Measurements from ENCODE around the gene PRR5L.
A peak's percentile ranks its signal among the peaks of the same experiment; 100 is the strongest.

The PRR5L gene

DNA sequence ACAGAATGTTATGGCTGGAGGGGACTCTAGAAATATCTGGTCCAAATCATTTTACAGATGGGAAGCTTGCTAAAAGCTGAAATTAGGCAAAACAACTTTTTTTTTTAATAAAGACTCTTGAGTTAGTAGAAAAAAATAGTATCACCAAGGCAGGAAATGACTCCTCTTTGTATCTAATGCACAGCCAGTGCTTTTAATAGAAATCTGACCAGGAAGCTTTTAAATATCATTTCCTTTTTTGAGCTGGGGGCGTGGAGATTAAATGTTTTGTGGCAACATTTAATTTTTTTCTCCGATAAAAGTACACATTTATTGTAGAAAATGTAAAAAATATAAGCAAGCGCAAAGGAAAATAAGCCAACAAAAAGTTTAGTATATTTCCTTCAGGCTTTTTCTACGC, 191.5 kb downstream of the PRR5L start:
- TF ChIP-seq POLR2AphosphoS5 (IDR thresholded peaks at IDR 0.05; ENCODE audit: low read depth, low read length) (no peak), PAX5 (IDR thresholded peaks at IDR 0.05; ENCODE audit: insufficient read depth, low read length, severe bottlenecking) (no peak), TAF1 (IDR thresholded peaks at IDR 0.05; ENCODE audit: low read depth, low read length) (no peak), POU2F2 (IDR thresholded peaks at IDR 0.05; ENCODE audit: low read depth, low read length) (no peak), SPI1 (IDR thresholded peaks at IDR 0.05; ENCODE audit: low read depth, low read length) (no peak), POLR2A (IDR thresholded peaks at IDR 0.05; ENCODE audit: low read depth, low read length) (no peak)
- DNase-seq (ENCODE audit: insufficient read length, low spot score) (no peak), FAIRE-seq (no peak)

DNA sequence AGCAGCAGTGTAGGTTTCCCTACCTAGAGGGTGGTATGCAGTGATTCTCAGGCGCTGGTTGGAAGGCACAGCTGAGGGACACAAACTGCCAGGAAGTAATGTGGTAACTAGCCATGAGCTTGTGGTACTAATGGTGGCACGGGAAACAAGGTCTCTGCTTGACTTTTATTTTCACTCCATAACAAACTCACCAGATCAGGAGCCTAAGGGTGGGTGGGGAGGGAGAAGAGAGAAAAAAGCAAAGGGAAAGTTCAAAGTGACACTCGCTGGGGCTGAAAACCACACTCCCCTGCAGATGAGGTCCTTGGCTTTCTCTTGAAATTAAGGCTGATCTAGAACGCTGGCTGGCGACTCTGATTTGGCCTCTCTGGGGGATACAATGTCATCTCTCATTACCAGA, 192.0 kb downstream of the PRR5L start:
- no peak for TF ChIP-seq POU2F2 (IDR thresholded peaks at IDR 0.05; ENCODE audit: low read depth, low read length)
- TF ChIP-seq PAX5 (IDR thresholded peaks at IDR 0.05; ENCODE audit: insufficient read depth, low read length, severe bottlenecking), result no peak
- TF ChIP-seq SPI1 (IDR thresholded peaks at IDR 0.05; ENCODE audit: low read depth, low read length), result no peak
- TF ChIP-seq POLR2A (IDR thresholded peaks at IDR 0.05; ENCODE audit: low read depth, low read length), result no peak
- TF ChIP-seq POLR2AphosphoS5 (IDR thresholded peaks at IDR 0.05; ENCODE audit: low read depth, low read length), result no peak
- no peak for TF ChIP-seq TAF1 (IDR thresholded peaks at IDR 0.05; ENCODE audit: low read depth, low read length)
- DNase-seq (ENCODE audit: insufficient read length, low spot score), result no peak
- FAIRE-seq, result peak; percentile 50

GRCh38 chr11:36490026-36490806, 194.1 kb downstream of the PRR5L start:
- no peak for TF ChIP-seq POU2F2 (IDR thresholded peaks at IDR 0.05; ENCODE audit: low read depth, low read length)
- TF ChIP-seq PAX5 (IDR thresholded peaks at IDR 0.05; ENCODE audit: insufficient read depth, low read length, severe bottlenecking), result no peak
- DNase-seq (ENCODE audit: insufficient read length, low spot score), result no peak
- no peak for FAIRE-seq

DNA sequence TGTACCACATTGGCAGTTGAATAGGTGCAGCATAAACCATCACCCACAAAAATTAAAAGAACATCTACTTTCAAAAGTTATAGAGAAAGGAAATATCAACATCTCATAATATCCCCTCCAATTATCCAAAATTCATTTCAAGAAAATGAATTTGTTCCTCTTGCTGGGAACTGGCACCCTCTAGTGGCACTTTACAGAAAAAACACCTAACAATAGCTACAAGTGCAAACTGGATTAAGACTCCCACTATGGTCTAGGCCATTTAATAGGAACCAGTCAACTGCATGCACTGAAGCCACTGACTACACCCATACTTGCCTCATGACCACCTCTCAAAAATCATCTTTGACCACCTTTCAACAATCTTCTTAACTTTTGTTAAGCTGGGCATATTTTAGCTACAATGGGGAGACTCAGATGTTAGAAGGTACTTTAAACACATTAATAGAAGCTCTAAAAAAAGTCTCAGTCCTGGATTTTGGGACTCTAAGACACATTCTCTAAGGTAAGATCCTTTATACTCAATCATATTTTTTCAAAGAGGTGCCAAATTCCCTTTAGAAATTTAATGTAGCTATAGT, 196.7 kb downstream of the PRR5L start:
- FAIRE-seq (peak; percentile 33), DNase-seq (ENCODE audit: insufficient read length, low spot score) (no peak)
- TF ChIP-seq POLR2A (IDR thresholded peaks at IDR 0.05; ENCODE audit: low read depth, low read length) (no peak), SPI1 (IDR thresholded peaks at IDR 0.05; ENCODE audit: low read depth, low read length) (no peak), POLR2AphosphoS5 (IDR thresholded peaks at IDR 0.05; ENCODE audit: low read depth, low read length) (no peak), PAX5 (IDR thresholded peaks at IDR 0.05; ENCODE audit: insufficient read depth, low read length, severe bottlenecking) (no peak), POU2F2 (IDR thresholded peaks at IDR 0.05; ENCODE audit: low read depth, low read length) (no peak), TAF1 (IDR thresholded peaks at IDR 0.05; ENCODE audit: low read depth, low read length) (no peak)

DNA sequence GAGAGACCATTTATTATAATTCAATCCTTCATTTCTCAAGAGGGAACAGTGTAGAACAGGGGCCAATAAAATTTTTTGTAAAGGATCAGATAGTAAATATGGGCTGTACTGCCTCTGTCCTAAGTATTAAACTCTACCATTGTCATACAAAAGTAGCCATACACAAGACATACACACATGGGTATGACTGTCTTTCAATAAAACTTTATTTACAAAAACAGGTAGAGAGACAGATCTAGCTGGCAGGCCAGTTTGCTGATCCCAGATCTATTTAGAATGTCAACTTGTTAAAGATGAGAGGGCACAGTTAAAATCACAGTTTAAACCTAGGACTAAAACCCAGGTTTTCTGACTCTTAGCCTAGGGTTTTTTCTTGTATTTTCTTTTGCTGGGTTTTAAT, 197.2 kb downstream of the PRR5L start:
- DNase-seq (ENCODE audit: insufficient read length, low spot score) (no peak), FAIRE-seq (peak; percentile 28)
- TF ChIP-seq SPI1 (IDR thresholded peaks at IDR 0.05; ENCODE audit: low read depth, low read length) (no peak), POLR2AphosphoS5 (IDR thresholded peaks at IDR 0.05; ENCODE audit: low read depth, low read length) (no peak), PAX5 (IDR thresholded peaks at IDR 0.05; ENCODE audit: insufficient read depth, low read length, severe bottlenecking) (no peak), POU2F2 (IDR thresholded peaks at IDR 0.05; ENCODE audit: low read depth, low read length) (no peak), TAF1 (IDR thresholded peaks at IDR 0.05; ENCODE audit: low read depth, low read length) (no peak), POLR2A (IDR thresholded peaks at IDR 0.05; ENCODE audit: low read depth, low read length) (no peak)

- TF ChIP-seq POLR2A (IDR thresholded peaks at IDR 0.05; ENCODE audit: low read depth, low read length) (no peak), SPI1 (IDR thresholded peaks at IDR 0.05; ENCODE audit: low read depth, low read length) (no peak), POU2F2 (IDR thresholded peaks at IDR 0.05; ENCODE audit: low read depth, low read length) (no peak), TAF1 (IDR thresholded peaks at IDR 0.05; ENCODE audit: low read depth, low read length) (no peak), PAX5 (IDR thresholded peaks at IDR 0.05; ENCODE audit: insufficient read depth, low read length, severe bottlenecking) (no peak), POLR2AphosphoS5 (IDR thresholded peaks at IDR 0.05; ENCODE audit: low read depth, low read length) (no peak)
- FAIRE-seq (no peak), DNase-seq (ENCODE audit: insufficient read length, low spot score) (no peak)
Observed at GRCh38 chr11:36498721-36499120, 202.6 kb downstream of the PRR5L start.

DNA sequence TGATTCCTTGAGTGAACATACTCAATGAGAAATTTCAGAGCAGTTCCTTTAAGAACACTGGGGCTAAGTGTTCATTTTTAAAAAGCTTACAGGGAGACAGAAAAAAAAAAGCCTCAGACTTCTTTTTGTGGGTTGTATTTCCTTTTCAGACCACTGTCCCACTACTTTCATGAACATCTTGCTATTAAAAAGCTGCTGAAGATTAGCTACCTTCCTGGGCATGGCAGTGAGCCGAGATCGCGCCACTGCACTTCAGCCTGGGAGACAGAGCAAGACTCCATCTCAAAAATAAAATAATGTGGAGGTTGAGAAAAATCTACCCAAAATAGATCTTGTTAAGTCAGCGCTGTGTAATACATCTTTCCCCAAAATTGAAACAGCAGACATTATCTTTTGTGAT, 203.2 kb downstream of the PRR5L start:
- TF ChIP-seq POU2F2 (IDR thresholded peaks at IDR 0.05; ENCODE audit: low read depth, low read length), result no peak
- TF ChIP-seq TAF1 (IDR thresholded peaks at IDR 0.05; ENCODE audit: low read depth, low read length), result no peak
- no peak for TF ChIP-seq POLR2AphosphoS5 (IDR thresholded peaks at IDR 0.05; ENCODE audit: low read depth, low read length)
- no peak for TF ChIP-seq POLR2A (IDR thresholded peaks at IDR 0.05; ENCODE audit: low read depth, low read length)
- DNase-seq (ENCODE audit: insufficient read length, low spot score) (no peak), FAIRE-seq (no peak)

- FAIRE-seq, result peak; percentile 86
- TF ChIP-seq TAF1 (IDR thresholded peaks at IDR 0.05; ENCODE audit: low read depth, low read length) (no peak), POLR2AphosphoS5 (IDR thresholded peaks at IDR 0.05; ENCODE audit: low read depth, low read length) (no peak), PAX5 (IDR thresholded peaks at IDR 0.05; ENCODE audit: insufficient read depth, low read length, severe bottlenecking) (no peak), SPI1 (IDR thresholded peaks at IDR 0.05; ENCODE audit: low read depth, low read length) (peak; percentile 93)
- peak; percentile 25 for DNase-seq (ENCODE audit: insufficient read length, low spot score)
Observed at GRCh38 chr11:36500315-36500721, 204.2 kb downstream of the PRR5L start.

DNA sequence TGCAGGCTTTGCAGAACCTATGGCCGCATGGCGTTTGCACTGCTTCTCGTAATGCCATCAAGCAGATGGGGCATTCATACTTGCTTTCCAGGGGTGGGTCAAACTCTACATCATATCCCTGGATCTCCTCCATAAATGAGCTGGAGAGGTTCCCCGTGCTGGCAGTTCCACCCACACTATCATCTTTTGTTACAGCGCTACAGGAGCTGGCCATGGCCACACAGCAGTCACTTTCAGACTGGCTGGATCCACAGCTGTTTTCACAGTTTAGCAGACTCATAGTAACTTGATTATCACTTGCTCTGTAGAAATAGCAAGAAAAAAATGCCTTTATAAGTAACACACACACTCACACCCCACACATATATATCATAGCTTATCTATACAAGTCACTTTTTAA, 205.1 kb downstream of the PRR5L start:
- no peak for FAIRE-seq
- DNase-seq (ENCODE audit: insufficient read length, low spot score), result no peak
- TF ChIP-seq POLR2A (IDR thresholded peaks at IDR 0.05; ENCODE audit: low read depth, low read length), result no peak
- TF ChIP-seq PAX5 (IDR thresholded peaks at IDR 0.05; ENCODE audit: insufficient read depth, low read length, severe bottlenecking), result no peak
- TF ChIP-seq POU2F2 (IDR thresholded peaks at IDR 0.05; ENCODE audit: low read depth, low read length), result no peak
- no peak for TF ChIP-seq TAF1 (IDR thresholded peaks at IDR 0.05; ENCODE audit: low read depth, low read length)
- TF ChIP-seq POLR2AphosphoS5 (IDR thresholded peaks at IDR 0.05; ENCODE audit: low read depth, low read length), result no peak
- no peak for TF ChIP-seq SPI1 (IDR thresholded peaks at IDR 0.05; ENCODE audit: low read depth, low read length)

Data from GM12891 (cell line).